Natural killer cell (primary cell): ENCODE measurements around the gene STXBP5L. TPM values are rescaled to one million over a fixed set of nuclear protein-coding genes. Genes with fewer than 3 reads are reported as not detected.

Experiments used
- ATAC-seq, 3 donors: fragments of 150-1000 bp in 2 of 3; fragments of 200-7000 bp in 1 of 3; cut with Tn5 transposase; 1 replicate in 1 of 3; 2 replicates in 2 of 3; pipeline ENCODE4 v1.10.0; 2021; ENCODE audit warnings: mild to moderate bottlenecking in 2 of 3, moderate library complexity in 2 of 3
- DNase-seq, 2 donors: peaks; one replicate each; pipeline versions ENCODE4 v3.0.0 to v3.0.0-alpha.2; 2013 to 2021; ENCODE audit warnings: mixed read lengths in 1 of 2
- H3K27ac ChIP-seq: one replicate; pipeline ENCODE4 v1.5.1; 2013; ENCODE audit warnings: mild to moderate bottlenecking, low read length
- H3K27me3 ChIP-seq: one replicate; pipeline ENCODE4 v1.6.1; 2013; ENCODE audit warnings: low read length; ENCODE audit not compliant: control insufficient read depth, insufficient read depth
- H3K36me3 ChIP-seq: one replicate; pipeline ENCODE4 v1.6.1; 2013; ENCODE audit warnings: low read length; ENCODE audit not compliant: control insufficient read depth, insufficient read depth
- H3K4me1 ChIP-seq: one replicate; pipeline ENCODE4 v1.6.1; 2013; ENCODE audit warnings: low read length; ENCODE audit not compliant: control insufficient read depth, insufficient read depth
- H3K4me3 ChIP-seq: one replicate; pipeline ENCODE4 v1.5.1; 2013; ENCODE audit warnings: low read length
- H3K9me3 ChIP-seq: one replicate; pipeline ENCODE4 v1.6.1; 2013; ENCODE audit warnings: low read length; ENCODE audit not compliant: control insufficient read depth, insufficient read depth
- H3K27ac Mint-ChIP-seq, 2 donors: one replicate each; pipeline ENCODE4 v1.8.0; 2022; ENCODE audit warnings: mild to moderate bottlenecking in 2 of 2, mixed read lengths in 2 of 2, moderate library complexity in 1 of 2
- H3K27me3 Mint-ChIP-seq, 2 donors: one replicate each; pipeline ENCODE4 v1.8.0; 2022; ENCODE audit warnings: low read depth in 2 of 2, mixed read lengths in 2 of 2
- H3K36me3 Mint-ChIP-seq: one replicate; pipeline ENCODE4 v1.8.0; 2022; ENCODE audit warnings: mixed read lengths
- H3K4me1 Mint-ChIP-seq, 2 donors: one replicate each; pipeline ENCODE4 v1.8.0; 2022; ENCODE audit warnings: mixed read lengths in 2 of 2
- H3K4me3 Mint-ChIP-seq: one replicate; pipeline ENCODE4 v1.8.0; 2022; ENCODE audit warnings: mild to moderate bottlenecking, moderate library complexity, mixed read lengths
- H3K9me3 Mint-ChIP-seq, 2 donors: one replicate each; pipeline ENCODE4 v1.8.0; 2022; ENCODE audit warnings: mixed read lengths in 2 of 2
- CTCF ChIP-seq: fragments of 200-600 bp; IDR thresholded peaks from one replicate; pipeline ENCODE4 v1.8.0; 2022; ENCODE audit warnings: antibody characterized with exemption
- WGBS: methylation state at CpG from one replicate; pipeline ENCODE4 v1.1.7; 2013; ENCODE audit warnings: missing lambda C conversion rate; ENCODE audit not compliant: insufficient coverage; 5-methylcytosine and 5-hydroxymethylcytosine counted together
- intact Hi-C: fragments of 100-400 bp; cut with micrococcal nuclease; formaldehyde crosslinking; loops from one replicate; pipeline ENCODE4 v1.14.2; 2022
- total RNA-seq, 4 donors: library from RNA; stranded (reverse); fragments of 120-200 nt in 1 of 4; gene quantifications; one replicate each; pipeline versions ENCODE4 v1.2.3 to v1.2.4, GENCODE V29; 2013 to 2022

STXBP5L gene
- total RNA-seq, 3 donors from 2014 or later (not counting 1 experiment from before 2014, with no cell fraction given) = not detected

GRCh38 chr3:121252676-121253075 lies 344.7 kb downstream of the STXBP5L start:
- H3K9me3 Mint-ChIP-seq = peaks cover 14 to 15% of the 10 kb centered on the region in 2 donors
- no peaks in the 10 kb centered on the region for H3K4me1 Mint-ChIP-seq
- WGBS = 76% methylated on average over 2 of the region's 2 CpGs
- H3K27me3 ChIP-seq = no peaks in the 10 kb centered on the region
- no peaks in the 10 kb centered on the region for H3K4me1 ChIP-seq
- DNase-seq = no peak
- no peak overlapping the region for H3K4me3 ChIP-seq
- no peaks in the 10 kb centered on the region for H3K27me3 Mint-ChIP-seq
- no peak overlapping the region for H3K27ac Mint-ChIP-seq
- no peak overlapping the region for H3K27ac ChIP-seq
- no peaks in the 10 kb centered on the region for H3K9me3 ChIP-seq
- H3K36me3 ChIP-seq = no peaks in the 10 kb centered on the region
- intact Hi-C loops = no loop called here
- TF ChIP-seq CTCF = no peak
- H3K36me3 Mint-ChIP-seq = peaks cover 13% of the 10 kb centered on the region
- ATAC-seq = no peak
- H3K4me3 Mint-ChIP-seq = no peak overlapping the region

- no peak for TF ChIP-seq CTCF
- H3K4me3 Mint-ChIP-seq = no peak overlapping the region
- intact Hi-C loops = no loop called here
These were observed 361.4 kb downstream of the STXBP5L start for GRCh38 chr3:121269389-121269788.

GRCh38 chr3:121274411-121274810 lies 366.4 kb downstream of the STXBP5L start:
- DNase-seq (no peak), ATAC-seq (no peak)
- H3K4me1 Mint-ChIP-seq = no peaks in the 10 kb centered on the region
- H3K27me3 Mint-ChIP-seq = no peaks in the 10 kb centered on the region
- H3K27ac Mint-ChIP-seq = no peak overlapping the region
- no peaks in the 10 kb centered on the region for H3K36me3 ChIP-seq
- H3K4me3 ChIP-seq = no peak overlapping the region
- peaks cover 9% of the 10 kb centered on the region for H3K36me3 Mint-ChIP-seq
- TF ChIP-seq CTCF = no peak
- no peaks in the 10 kb centered on the region for H3K4me1 ChIP-seq
- no peak overlapping the region for H3K4me3 Mint-ChIP-seq
- H3K9me3 Mint-ChIP-seq = peaks cover 16 to 27% of the 10 kb centered on the region in 2 donors
- no peak overlapping the region for H3K27ac ChIP-seq
- intact Hi-C loops = no loop called here
- no peaks in the 10 kb centered on the region for H3K9me3 ChIP-seq
- H3K27me3 ChIP-seq = no peaks in the 10 kb centered on the region

More at GRCh38 chr3:121269389-121269788, 361.4 kb downstream of the STXBP5L start:
- H3K4me1 Mint-ChIP-seq = no peaks in the 10 kb centered on the region
- no peaks in the 10 kb centered on the region for H3K9me3 ChIP-seq
- H3K4me3 ChIP-seq = no peak overlapping the region
- no CpG with 5 or more reads among the region's 1 CpG for WGBS
- ATAC-seq (no peak), DNase-seq (no peak)
- peaks cover 18 to 19% of the 10 kb centered on the region in 2 donors for H3K9me3 Mint-ChIP-seq
- no peaks in the 10 kb centered on the region for H3K36me3 ChIP-seq
- H3K27me3 Mint-ChIP-seq = no peaks in the 10 kb centered on the region
- H3K36me3 Mint-ChIP-seq = peaks cover 9% of the 10 kb centered on the region
- no peaks in the 10 kb centered on the region for H3K27me3 ChIP-seq
- H3K27ac Mint-ChIP-seq = no peak overlapping the region
- no peaks in the 10 kb centered on the region for H3K4me1 ChIP-seq
- no peak overlapping the region for H3K27ac ChIP-seq

- no peak for TF ChIP-seq CTCF
- no peak for ATAC-seq
- Mint-ChIP-seq H3K36me3 (no peaks in the 10 kb centered on the region), H3K9me3 (peaks cover 13 to 16% of the 10 kb centered on the region in 2 donors), H3K27ac (no peak overlapping the region), H3K4me1 (no peaks in the 10 kb centered on the region), H3K4me3 (no peak overlapping the region), H3K27me3 (no peaks in the 10 kb centered on the region)
- Histone ChIP-seq H3K36me3 (no peaks in the 10 kb centered on the region), H3K27ac (no peak overlapping the region), H3K9me3 (no peaks in the 10 kb centered on the region), H3K4me3 (no peak overlapping the region), H3K27me3 (no peaks in the 10 kb centered on the region), H3K4me1 (no peaks in the 10 kb centered on the region)
- DNase-seq = no peak
- 100% methylated on average over 2 of the region's 3 CpGs for WGBS
- intact Hi-C loops = no loop called here
These were observed 387.4 kb downstream of the STXBP5L start for GRCh38 chr3:121295452-121295851.
